Nephron (organoid): Measurements from ENCODE around the gene CELF5.

Experiments
- H3K27ac Mint-ChIP-seq, 3 experiments: 2 replicates each; pipeline ENCODE4 v1.8.0; 2020; ENCODE audit warnings: mixed read lengths in 3 of 3, mild to moderate bottlenecking in 2 of 3, moderate library complexity in 1 of 3
- H3K27me3 Mint-ChIP-seq: 2 replicates; pipeline ENCODE4 v1.8.0; 2021; ENCODE audit warnings: low read depth, mild to moderate bottlenecking, moderate library complexity, mixed read lengths
- H3K36me3 Mint-ChIP-seq: 2 replicates; pipeline ENCODE4 v1.8.0; 2020; ENCODE audit warnings: low read depth, mixed read lengths
- H3K4me1 Mint-ChIP-seq: 2 replicates; pipeline ENCODE4 v1.8.0; 2020; ENCODE audit warnings: mixed read lengths
- H3K4me3 Mint-ChIP-seq, 3 experiments: 2 replicates each; pipeline ENCODE4 v1.8.0; 2020; ENCODE audit warnings: mild to moderate bottlenecking in 3 of 3, mixed read lengths in 3 of 3, moderate library complexity in 2 of 3
- H3K9me3 Mint-ChIP-seq: 2 replicates; pipeline ENCODE4 v1.8.0; 2020; ENCODE audit warnings: mixed read lengths
- TF ChIP-seq, protein P1 (sequence below), 3 experiments: fragments of 200-600 bp; sonication (generic); IDR thresholded peaks; one replicate each; pipeline ENCODE4 v1.5.0; 2021; ENCODE audit warnings: antibody characterized with exemption in 3 of 3; ENCODE audit not compliant: unreplicated experiment in 3 of 3

Gene CELF5

DNA sequence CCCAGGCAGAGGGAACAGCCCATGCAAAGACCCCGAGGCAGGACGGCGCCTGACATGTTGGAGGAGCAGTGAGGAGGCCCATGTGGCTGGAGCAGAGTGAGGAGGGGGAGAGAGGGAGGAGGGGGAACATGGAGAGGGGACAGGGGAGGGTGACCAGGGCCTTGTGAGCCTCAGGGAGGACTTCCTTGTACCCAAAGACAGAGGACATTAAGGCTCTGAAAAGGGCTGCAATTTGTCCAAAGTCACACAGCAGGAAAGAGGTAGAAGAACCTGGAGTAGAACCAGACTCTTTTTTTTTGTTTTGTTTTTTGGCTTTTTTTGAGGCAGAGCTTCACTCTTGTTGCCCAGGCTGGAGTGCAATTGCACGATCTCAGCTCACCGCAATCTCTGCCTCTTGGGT, 67.2 kb downstream of the CELF5 start:
- Mint-ChIP-seq H3K27me3 (peaks cover 20% of the 10 kb centered on the region), H3K4me3 (no peak overlapping the region), H3K27ac (no peak overlapping the region), H3K36me3 (no peaks in the 10 kb centered on the region), H3K4me1 (peaks cover 4% of the 10 kb centered on the region), H3K9me3 (no peaks in the 10 kb centered on the region)
- TF ChIP-seq, protein P1, sequence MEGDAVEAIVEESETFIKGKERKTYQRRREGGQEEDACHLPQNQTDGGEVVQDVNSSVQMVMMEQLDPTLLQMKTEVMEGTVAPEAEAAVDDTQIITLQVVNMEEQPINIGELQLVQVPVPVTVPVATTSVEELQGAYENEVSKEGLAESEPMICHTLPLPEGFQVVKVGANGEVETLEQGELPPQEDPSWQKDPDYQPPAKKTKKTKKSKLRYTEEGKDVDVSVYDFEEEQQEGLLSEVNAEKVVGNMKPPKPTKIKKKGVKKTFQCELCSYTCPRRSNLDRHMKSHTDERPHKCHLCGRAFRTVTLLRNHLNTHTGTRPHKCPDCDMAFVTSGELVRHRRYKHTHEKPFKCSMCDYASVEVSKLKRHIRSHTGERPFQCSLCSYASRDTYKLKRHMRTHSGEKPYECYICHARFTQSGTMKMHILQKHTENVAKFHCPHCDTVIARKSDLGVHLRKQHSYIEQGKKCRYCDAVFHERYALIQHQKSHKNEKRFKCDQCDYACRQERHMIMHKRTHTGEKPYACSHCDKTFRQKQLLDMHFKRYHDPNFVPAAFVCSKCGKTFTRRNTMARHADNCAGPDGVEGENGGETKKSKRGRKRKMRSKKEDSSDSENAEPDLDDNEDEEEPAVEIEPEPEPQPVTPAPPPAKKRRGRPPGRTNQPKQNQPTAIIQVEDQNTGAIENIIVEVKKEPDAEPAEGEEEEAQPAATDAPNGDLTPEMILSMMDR (IDR thresholded peaks at IDR 0.05; ENCODE audit: unreplicated experiment in 3 of 3), result no peak

DNA sequence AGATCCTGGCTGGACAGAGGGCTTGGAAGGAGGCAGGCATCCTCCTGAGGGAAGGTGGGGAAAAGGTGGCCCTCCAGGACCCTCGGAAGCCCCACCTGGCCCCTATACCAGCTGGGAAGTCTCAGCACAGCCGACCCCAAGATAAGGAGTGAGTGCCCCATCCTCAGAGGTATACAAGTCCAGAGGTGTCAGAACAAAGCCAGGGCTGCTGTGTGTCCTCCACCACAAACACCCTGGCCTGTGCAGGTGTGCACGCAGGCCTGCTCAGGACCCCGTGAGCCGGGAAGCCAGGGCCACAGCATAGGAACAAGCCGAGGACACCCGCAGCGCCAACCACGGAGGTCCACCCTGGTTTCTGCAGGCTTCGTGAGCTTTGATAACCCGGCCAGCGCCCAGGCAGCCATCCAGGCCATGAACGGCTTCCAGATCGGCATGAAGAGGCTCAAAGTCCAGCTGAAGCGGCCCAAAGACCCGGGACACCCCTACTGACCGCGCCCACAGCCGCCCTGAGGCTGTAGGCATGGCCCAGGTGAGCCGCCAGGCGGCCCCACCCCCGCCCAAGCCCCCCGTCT, 68.6 kb downstream of the CELF5 start:
- Mint-ChIP-seq H3K27ac (no peak overlapping the region), H3K27me3 (peaks cover 19% of the 10 kb centered on the region), H3K4me1 (no peaks in the 10 kb centered on the region), H3K9me3 (no peaks in the 10 kb centered on the region), H3K36me3 (no peaks in the 10 kb centered on the region), H3K4me3 (no peak overlapping the region)
- TF ChIP-seq, protein P1 (IDR thresholded peaks at IDR 0.05; ENCODE audit: unreplicated experiment in 3 of 3), result no peak

DNA sequence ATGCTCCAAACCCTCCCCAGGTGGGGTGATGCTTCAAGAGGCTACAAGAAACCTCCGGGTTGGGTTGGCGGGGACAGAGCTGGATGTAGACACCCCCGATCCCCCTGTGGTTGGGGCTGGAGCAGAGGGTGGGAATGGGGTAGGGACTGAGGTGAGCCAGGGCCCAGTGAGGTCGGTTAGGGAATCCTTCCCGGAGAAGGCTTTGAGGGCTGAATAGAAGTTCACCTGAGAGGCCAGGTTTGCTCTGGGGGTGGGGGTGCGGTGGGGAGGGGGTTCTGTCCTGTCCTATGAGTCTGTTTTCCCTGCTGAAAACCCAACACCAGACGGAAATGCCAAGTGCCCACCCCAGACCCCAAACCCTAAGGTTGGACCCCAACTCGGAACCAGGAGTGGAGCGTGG, 69.1 kb downstream of the CELF5 start:
- TF ChIP-seq, protein P1 (IDR thresholded peaks at IDR 0.05; ENCODE audit: unreplicated experiment in 3 of 3), result no peak
- peaks cover 18% of the 10 kb centered on the region for H3K27me3 Mint-ChIP-seq
- no peak overlapping the region for H3K4me3 Mint-ChIP-seq
- H3K9me3 Mint-ChIP-seq, result no peaks in the 10 kb centered on the region
- no peak overlapping the region for H3K27ac Mint-ChIP-seq
- H3K36me3 Mint-ChIP-seq, result no peaks in the 10 kb centered on the region
- H3K4me1 Mint-ChIP-seq, result no peaks in the 10 kb centered on the region

DNA sequence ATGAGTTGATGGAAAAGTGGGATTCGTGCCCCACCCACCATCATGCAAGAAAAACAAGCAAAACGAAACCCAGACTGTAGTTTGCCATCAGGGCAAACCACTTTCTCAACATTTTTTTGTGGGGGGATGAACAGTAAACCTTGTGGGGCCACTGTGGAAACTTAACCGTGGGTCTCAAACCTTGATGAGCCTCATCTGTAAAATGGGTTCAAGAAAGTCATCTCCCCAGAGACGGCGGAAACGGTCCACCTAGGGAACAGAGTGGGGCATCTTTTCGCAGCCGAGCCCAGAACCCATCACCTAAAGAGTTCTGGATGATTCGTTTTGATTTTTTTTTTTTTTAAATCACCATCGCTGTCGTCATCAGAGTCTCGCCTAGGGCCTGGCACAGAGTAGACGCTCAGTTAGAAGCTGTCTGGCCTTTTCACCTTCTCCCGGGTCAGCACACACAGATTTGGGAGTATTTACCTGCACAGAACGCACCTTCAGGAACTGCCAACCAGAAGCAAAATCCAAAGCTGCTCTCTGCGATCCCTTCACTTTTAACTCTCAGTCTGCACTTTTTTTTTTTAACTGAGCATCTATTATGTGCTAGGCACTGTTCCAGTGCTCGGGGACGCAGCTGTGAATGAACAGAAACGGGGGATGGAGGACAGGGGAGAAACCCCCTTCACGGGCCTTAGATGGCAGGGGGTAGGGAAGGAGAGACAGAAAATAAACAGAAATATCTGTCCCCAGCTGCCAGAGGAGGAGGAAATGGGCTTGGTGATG, 69.8 kb downstream of the CELF5 start:
- Mint-ChIP-seq H3K36me3 (no peaks in the 10 kb centered on the region), H3K27me3 (peaks cover 19% of the 10 kb centered on the region), H3K9me3 (peaks cover 3% of the 10 kb centered on the region), H3K4me1 (no peaks in the 10 kb centered on the region), H3K4me3 (no peak overlapping the region), H3K27ac (no peak overlapping the region)
- TF ChIP-seq, protein P1 (IDR thresholded peaks at IDR 0.05; ENCODE audit: unreplicated experiment in 3 of 3), result no peak

DNA sequence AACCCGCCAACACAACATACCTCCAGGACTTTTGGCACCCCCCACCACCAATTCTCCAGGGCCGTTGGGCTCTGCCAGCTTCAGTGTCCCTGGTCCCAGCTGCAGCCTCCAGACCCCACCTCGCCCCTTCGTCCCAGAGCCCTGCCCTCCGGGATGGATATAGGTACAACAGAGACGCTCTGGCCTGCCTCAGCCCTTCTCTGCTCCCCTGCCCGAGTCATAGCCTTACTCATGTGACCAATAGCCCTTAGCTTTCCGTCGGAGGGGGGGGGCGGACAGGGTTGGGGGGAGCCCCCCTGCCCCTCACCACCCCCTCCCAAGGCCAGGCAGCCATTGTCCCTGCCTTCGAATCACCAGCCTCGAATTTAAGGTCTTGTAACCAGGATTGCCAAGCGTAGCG, 71.1 kb downstream of the CELF5 start:
- Mint-ChIP-seq H3K36me3 (no peaks in the 10 kb centered on the region), H3K4me1 (no peaks in the 10 kb centered on the region), H3K4me3 (no peak overlapping the region), H3K27ac (no peak overlapping the region), H3K27me3 (peaks cover 15% of the 10 kb centered on the region), H3K9me3 (peaks cover 3% of the 10 kb centered on the region)
- TF ChIP-seq, protein P1 (IDR thresholded peaks at IDR 0.05; ENCODE audit: unreplicated experiment in 3 of 3), result no peak

DNA sequence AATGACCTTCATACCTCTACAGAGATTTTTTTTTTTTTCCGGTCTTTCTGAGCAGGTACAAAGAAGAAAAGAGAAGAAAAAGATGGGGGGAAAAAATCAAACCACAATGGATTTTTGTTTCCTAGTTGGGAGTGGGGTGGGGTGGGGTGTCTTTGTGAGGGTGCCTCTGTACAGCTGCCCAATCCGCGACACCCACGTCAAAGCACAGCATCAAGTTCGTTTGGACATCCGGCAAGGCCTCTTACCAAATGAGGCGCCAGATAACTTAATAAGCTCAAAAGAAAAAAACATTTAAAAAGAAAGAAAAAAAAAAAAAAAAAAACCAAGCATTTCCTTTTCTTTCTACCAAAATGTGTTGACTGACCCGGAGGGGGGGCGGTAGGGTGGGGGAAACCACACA, 71.6 kb downstream of the CELF5 start:
- Mint-ChIP-seq H3K4me3 (no peak overlapping the region), H3K4me1 (no peaks in the 10 kb centered on the region), H3K9me3 (peaks cover 3% of the 10 kb centered on the region), H3K36me3 (no peaks in the 10 kb centered on the region), H3K27me3 (peaks cover 15% of the 10 kb centered on the region), H3K27ac (no peak overlapping the region)
- TF ChIP-seq, protein P1 (IDR thresholded peaks at IDR 0.05; ENCODE audit: unreplicated experiment in 3 of 3), result no peak
